WTC11 (cell line): ENCODE measurements around the gene OSM.

Experiments
- NR2C2 ChIP-seq: sonication (generic); formaldehyde crosslinking; IDR thresholded peaks from 2 replicates; pipeline ENCODE4 v1.8.0; 2022; ENCODE audit warnings: mild to moderate bottlenecking, missing genetic modification reagents
- ZNF416 ChIP-seq: fragments of 250-450 bp; sonication (Bioruptor Pico); IDR thresholded peaks from 2 replicates; pipeline ENCODE4 v1.9.0; 2021; ENCODE audit warnings: mild to moderate bottlenecking, inconsistent platforms
- TF ChIP-seq, protein P1 (sequence below): fragments of 200-600 bp; IDR thresholded peaks from 2 replicates; pipeline ENCODE4 v1.8.0; 2022; ENCODE audit warnings: antibody characterized with exemption
- TF ChIP-seq, protein P2 (sequence below): sonication (generic); formaldehyde crosslinking; IDR thresholded peaks from 2 replicates; pipeline ENCODE4 v1.8.0; 2023; ENCODE audit warnings: missing genetic modification reagents

DNA sequence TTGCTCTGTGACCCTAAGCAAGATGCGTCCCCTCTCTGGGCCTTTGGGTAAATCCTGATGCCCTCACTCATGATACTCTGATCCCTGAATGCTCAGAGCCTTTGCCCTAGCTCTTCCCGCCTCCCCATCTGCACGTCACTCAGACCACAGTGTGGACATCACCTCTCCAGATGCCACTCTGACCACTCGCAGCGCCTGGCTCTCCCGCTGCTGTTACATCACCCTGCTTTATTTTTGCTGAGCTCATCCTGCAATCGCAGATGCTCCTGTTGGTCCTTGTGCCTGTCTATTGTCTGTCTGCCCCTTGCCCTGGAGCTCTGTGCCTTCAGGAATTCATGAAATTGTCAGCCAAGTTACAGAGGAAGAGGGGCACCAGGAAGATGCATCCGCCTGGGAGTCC lies 5.5 kb downstream of the OSM start:
- TF ChIP-seq NR2C2 (CRISPR knock-in tag) (no peak), ZNF416 (CRISPR knock-in tag) (no peak)
- TF ChIP-seq, protein P1, sequence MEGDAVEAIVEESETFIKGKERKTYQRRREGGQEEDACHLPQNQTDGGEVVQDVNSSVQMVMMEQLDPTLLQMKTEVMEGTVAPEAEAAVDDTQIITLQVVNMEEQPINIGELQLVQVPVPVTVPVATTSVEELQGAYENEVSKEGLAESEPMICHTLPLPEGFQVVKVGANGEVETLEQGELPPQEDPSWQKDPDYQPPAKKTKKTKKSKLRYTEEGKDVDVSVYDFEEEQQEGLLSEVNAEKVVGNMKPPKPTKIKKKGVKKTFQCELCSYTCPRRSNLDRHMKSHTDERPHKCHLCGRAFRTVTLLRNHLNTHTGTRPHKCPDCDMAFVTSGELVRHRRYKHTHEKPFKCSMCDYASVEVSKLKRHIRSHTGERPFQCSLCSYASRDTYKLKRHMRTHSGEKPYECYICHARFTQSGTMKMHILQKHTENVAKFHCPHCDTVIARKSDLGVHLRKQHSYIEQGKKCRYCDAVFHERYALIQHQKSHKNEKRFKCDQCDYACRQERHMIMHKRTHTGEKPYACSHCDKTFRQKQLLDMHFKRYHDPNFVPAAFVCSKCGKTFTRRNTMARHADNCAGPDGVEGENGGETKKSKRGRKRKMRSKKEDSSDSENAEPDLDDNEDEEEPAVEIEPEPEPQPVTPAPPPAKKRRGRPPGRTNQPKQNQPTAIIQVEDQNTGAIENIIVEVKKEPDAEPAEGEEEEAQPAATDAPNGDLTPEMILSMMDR = no peak
- TF ChIP-seq, protein P2, sequence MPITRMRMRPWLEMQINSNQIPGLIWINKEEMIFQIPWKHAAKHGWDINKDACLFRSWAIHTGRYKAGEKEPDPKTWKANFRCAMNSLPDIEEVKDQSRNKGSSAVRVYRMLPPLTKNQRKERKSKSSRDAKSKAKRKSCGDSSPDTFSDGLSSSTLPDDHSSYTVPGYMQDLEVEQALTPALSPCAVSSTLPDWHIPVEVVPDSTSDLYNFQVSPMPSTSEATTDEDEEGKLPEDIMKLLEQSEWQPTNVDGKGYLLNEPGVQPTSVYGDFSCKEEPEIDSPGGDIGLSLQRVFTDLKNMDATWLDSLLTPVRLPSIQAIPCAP (CRISPR knock-in tag) = no peak
